ENCODE measurements around the gene ADCY4. TPM values are rescaled to one million over a fixed set of nuclear protein-coding genes. Genes with fewer than 3 reads are reported as not detected.

ADCY4 gene
- total RNA-seq, 1 donor: 1.2 TPM

GRCh38 chr14:24290746-24291145 lies 44.1 kb downstream of the ADCY4 start:
- no peak for TF ChIP-seq CTCF (IDR thresholded peaks at IDR 0.05; ENCODE audit: insufficient read depth, low read length)
- no peak overlapping the region for H3K4me3 ChIP-seq (ENCODE audit: low read depth, low read length)
- no peak for DNase-seq (ENCODE audit: low read depth)

DNA sequence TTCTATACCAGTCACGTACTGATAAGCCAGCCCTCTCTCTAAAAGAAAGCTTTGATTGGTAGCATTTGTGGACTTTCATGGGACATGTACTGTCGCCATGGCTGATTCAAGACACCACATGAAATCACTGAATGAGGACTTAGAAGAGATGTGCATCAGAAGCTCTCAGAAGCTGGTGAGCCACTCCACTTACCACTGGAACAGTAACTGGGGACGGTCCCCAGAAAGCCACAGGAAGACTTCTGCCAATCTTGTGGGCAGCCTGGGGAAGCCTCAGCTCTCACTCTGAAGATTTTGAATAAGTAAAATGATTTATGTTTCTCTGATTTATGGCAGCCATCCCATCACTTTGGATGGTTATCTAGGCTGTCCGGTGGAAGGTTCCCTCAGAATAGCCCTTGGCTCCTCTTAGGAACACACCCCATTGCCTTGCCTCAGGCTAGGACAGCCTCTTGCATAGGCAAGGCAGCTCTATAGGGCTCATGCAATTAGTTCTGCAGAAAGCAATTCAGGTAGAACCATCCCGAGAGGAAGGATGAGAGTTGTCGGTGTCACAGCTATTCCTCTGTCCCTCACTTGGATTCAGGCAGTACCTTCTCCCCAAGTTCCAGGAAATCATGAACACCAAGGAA lies 45.1 kb downstream of the ADCY4 start:
- TF ChIP-seq CTCF (IDR thresholded peaks at IDR 0.05; ENCODE audit: insufficient read depth, low read length): no peak
- H3K4me3 ChIP-seq (ENCODE audit: low read depth, low read length): no peak overlapping the region
- DNase-seq (ENCODE audit: low read depth): no peak

DNA sequence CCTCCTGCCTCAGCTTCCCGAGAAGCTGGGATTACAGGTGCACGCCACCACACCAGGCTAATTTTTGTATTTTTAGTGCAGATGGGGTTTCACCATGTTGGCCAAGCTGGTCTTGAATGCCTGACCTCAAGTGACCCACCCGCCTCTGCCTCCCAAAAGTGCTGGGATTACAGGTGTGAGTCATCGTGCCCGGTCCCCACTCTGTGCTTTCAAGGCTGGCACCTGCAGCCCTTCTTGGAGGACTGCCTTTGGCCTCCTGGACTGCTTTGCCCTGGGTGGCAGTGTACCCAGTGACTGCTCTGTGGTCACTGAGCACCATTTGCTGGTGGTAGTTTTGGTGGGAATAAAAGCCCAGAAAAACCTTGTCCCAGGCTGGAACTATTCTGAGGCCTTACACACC lies 47.9 kb downstream of the ADCY4 start:
- no peak for TF ChIP-seq CTCF (IDR thresholded peaks at IDR 0.05; ENCODE audit: insufficient read depth, low read length)
- no peak for DNase-seq (ENCODE audit: low read depth)
- no peak overlapping the region for H3K4me3 ChIP-seq (ENCODE audit: low read depth, low read length)

GRCh38 chr14:24285351-24285750 lies 49.5 kb downstream of the ADCY4 start:
- TF ChIP-seq CTCF (IDR thresholded peaks at IDR 0.05; ENCODE audit: insufficient read depth, low read length): no peak
- no peak overlapping the region for H3K4me3 ChIP-seq (ENCODE audit: low read depth, low read length)
- DNase-seq (ENCODE audit: low read depth): no peak

DNA sequence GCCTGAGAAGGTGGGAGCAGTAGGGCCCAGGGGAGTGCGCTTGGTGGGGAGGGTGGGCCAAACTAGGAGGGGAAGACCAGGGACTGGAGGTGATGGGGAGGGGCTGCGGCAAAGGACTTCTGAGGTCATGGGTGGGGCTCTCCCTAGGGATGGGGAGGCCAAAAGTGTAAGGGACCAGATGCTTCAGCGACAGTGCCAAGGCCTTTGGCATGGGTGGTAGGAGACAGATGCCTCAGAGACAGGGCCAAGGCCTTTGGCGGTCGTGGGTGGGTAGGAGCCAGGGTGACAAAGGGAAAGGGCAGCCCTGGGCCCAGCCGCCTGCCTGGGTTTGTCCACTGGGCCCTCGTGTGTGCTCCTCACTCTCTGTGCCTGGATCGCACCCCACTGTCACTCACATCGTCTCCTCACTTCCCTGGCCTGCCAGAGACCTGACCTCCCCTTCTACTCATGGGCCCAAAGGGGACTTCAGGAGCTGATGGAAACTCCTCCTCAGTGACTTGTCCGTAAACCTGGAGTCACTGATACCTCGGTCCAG lies 50.3 kb downstream of the ADCY4 start:
- no peak overlapping the region for H3K4me3 ChIP-seq (ENCODE audit: low read depth, low read length)
- no peak for DNase-seq (ENCODE audit: low read depth)
- no peak for TF ChIP-seq CTCF (IDR thresholded peaks at IDR 0.05; ENCODE audit: insufficient read depth, low read length)

DNA sequence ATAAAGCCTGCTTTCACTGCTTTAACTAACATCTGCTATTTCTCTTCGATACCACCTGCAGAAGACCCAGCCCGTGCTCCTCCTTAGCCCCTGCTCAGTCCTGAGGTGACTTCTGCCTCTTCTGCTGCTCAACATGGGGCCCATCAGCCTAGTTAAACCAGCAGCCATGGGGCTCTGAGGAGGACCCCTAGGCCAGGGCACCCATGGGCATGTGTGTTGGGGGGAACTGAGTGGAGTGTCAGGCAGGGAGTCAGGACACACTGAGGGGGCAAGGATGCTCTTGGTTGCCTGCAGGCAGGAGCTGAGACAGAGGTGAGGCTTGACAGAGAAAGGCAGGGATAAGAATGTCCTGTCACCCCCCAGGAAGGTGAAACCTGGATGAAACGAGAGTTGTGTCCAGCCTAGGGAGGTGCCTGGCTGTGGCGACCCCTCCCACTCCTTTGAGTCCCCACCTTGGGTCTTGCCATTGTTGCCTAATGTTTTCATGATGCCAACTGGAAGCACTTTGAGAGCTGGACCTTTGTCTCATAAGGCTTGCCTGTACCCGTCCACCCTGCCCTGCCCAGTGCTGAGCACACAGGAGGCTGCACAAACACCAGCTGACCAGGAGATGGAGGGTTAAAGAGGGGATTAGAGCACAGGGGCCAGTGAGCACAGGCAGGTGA lies 50.9 kb downstream of the ADCY4 start:
- TF ChIP-seq CTCF (IDR thresholded peaks at IDR 0.05; ENCODE audit: insufficient read depth, low read length): no peak
- no peak for DNase-seq (ENCODE audit: low read depth)
- no peak overlapping the region for H3K4me3 ChIP-seq (ENCODE audit: low read depth, low read length)
